HepG2 (cell line): ENCODE results near the gene GPX1. TPM values are rescaled to one million over a fixed set of nuclear protein-coding genes. Genes with fewer than 3 reads are reported as not detected.

Experiments used
- ATAC-seq: fragments of 200-7000 bp; cut with Tn5 transposase; 3 replicates; pipeline ENCODE4 v1.9.1; 2020; ENCODE audit warnings: mild to moderate bottlenecking, moderate library complexity
- BruUV-seq: library from RNA; stranded (reverse); fragments of 400-500 nt; replicated peaks from 2 replicates; lab custom pipeline; 2021; lab: Mats Ljungman, UMichigan
- CTCF ChIA-PET: fragments of 300-600 bp; formaldehyde crosslinking; extraction: SDS; loops from one replicate; lab custom pipeline; 2021; ENCODE audit warnings: low total read pairs, inconsistent platforms, low intra/inter-chr PET ratio; lab: Yijun Ruan, JAX
- POLR2A ChIA-PET: fragments of 350-600 bp; sonication (Branson Sonifier 250); formaldehyde crosslinking; loops from one replicate; lab custom pipeline; 2020; ENCODE audit warnings: antibody characterized with exemption, inconsistent platforms; lab: Yijun Ruan, JAX
- DNase-seq: peaks from one replicate; pipeline ENCODE4 v3.0.0-alpha.2; 2015; ENCODE audit warnings: low spot score
- FAIRE-seq: peaks from 3 replicates; lab custom pipeline; 2011; peaks lifted over from hg19 to GRCh38; lab: Jason Lieb, UNC
- H2AFZ ChIP-seq: one replicate; pipeline ENCODE4 v1.6.1; 2011; ENCODE audit warnings: low read length, inconsistent platforms
- H3K27ac ChIP-seq: fragments of 300-600 bp; 3 replicates; pipeline ENCODE4 v1.8.0; 2011; ENCODE audit warnings: mixed run types, mild to moderate bottlenecking, mixed read lengths, low read length, inconsistent platforms; ENCODE audit not compliant: insufficient read depth; ENCODE audit errors: extremely low read length
- H3K27me3 ChIP-seq, 2 experiments: fragments of 200-600 bp in 1 of 2; 2 replicates in 1 of 2; 3 replicates in 1 of 2; pipeline versions ENCODE4 v1.6.0 to v1.8.0; 2011; ENCODE audit warnings: low read length in 2 of 2, mild to moderate bottlenecking in 2 of 2, moderate library complexity in 2 of 2, inconsistent platforms in 1 of 2; ENCODE audit not compliant: insufficient read depth in 2 of 2, control insufficient read depth in 1 of 2
- H3K36me3 ChIP-seq, 2 experiments: fragments of 200-600 bp in 1 of 2; replicated peaks in 1 of 2; 2 replicates in 1 of 2; 3 replicates in 1 of 2; pipeline versions ENCODE4 v1.5.1 to v1.8.0; 2011; ENCODE audit warnings: low read length in 2 of 2, inconsistent platforms in 1 of 2; ENCODE audit not compliant: insufficient read depth in 2 of 2, control insufficient read depth in 1 of 2
- H3K4me1 ChIP-seq: 2 replicates; pipeline ENCODE4 v1.5.1; 2012; ENCODE audit warnings: low read length, inconsistent platforms; ENCODE audit not compliant: insufficient read depth
- H3K4me2 ChIP-seq: 2 replicates; pipeline ENCODE4 v1.6.0; 2011; ENCODE audit warnings: low read depth, low read length, inconsistent platforms
- H3K4me3 ChIP-seq, 3 experiments: fragments of 200-600 bp in 1 of 3; sonication (generic), shearing (Covaris generic) in 1 of 3; replicated peaks in 1 of 3; 2 replicates each; pipeline ENCODE4 v1.5.1; 2011 to 2016; ENCODE audit warnings: low read length in 3 of 3, inconsistent platforms in 2 of 3, low read depth in 2 of 3, mild to moderate bottlenecking in 2 of 3, control low read depth in 1 of 3, mixed read lengths in 1 of 3; ENCODE audit not compliant: insufficient read depth in 1 of 3
- H3K79me2 ChIP-seq: one replicate; pipeline ENCODE4 v1.6.1; 2011; ENCODE audit warnings: low read length, inconsistent platforms; ENCODE audit not compliant: insufficient read depth
- H3K9ac ChIP-seq: 2 replicates; pipeline ENCODE4 v1.6.0; 2011; ENCODE audit warnings: mild to moderate bottlenecking, low read depth, low read length, inconsistent platforms; ENCODE audit not compliant: insufficient read depth
- H3K9me3 ChIP-seq: 2 replicates; pipeline ENCODE4 v1.5.1; 2012; ENCODE audit warnings: mild to moderate bottlenecking, low read length
- H4K20me1 ChIP-seq: 2 replicates; pipeline ENCODE4 v1.6.0; 2011; ENCODE audit warnings: inconsistent platforms, mild to moderate bottlenecking, low read length, moderate library complexity; ENCODE audit not compliant: insufficient read depth
- ASH2L ChIP-seq: fragments of 300-600, 200-600 bp; sonication (generic); IDR thresholded peaks from 2 replicates; pipeline ENCODE4 v1.7.0; 2017; ENCODE audit warnings: low read depth, mild to moderate bottlenecking, moderate library complexity, mixed read lengths, low read length; ENCODE audit not compliant: insufficient read length
- ATF4 ChIP-seq, 2 experiments: fragments of 450-650 bp in 1 of 2; sonication (generic) in 1 of 2; formaldehyde crosslinking; IDR thresholded peaks; 2 replicates each; pipeline versions ENCODE4 v1.5.0 to v1.8.0; 2020 to 2022; ENCODE audit warnings: mild to moderate bottlenecking in 1 of 2, missing genetic modification reagents in 1 of 2
- ETV5 ChIP-seq: IDR thresholded peaks from 2 replicates; pipeline ENCODE4 v1.6.1; 2018; ENCODE audit warnings: missing biosample characterization, missing genetic modification reagents, inconsistent platforms, borderline replicate concordance
- FOXP1 ChIP-seq, 2 experiments: fragments of 450-650 bp in 1 of 2; IDR thresholded peaks; 2 replicates each; pipeline ENCODE4 v1.6.1; 2017 to 2018; ENCODE audit warnings: antibody characterized with exemption in 1 of 2
- MYC ChIP-seq: sonication (generic); formaldehyde crosslinking; IDR thresholded peaks from 2 replicates; pipeline ENCODE4 v1.9.0; 2021; ENCODE audit warnings: missing genetic modification reagents, borderline replicate concordance
- SOX13 ChIP-seq, 3 experiments: fragments of 450-650 bp in 1 of 3; sonication (generic) in 1 of 3; formaldehyde crosslinking in 1 of 3; IDR thresholded peaks in 2 of 3; conservative IDR thresholded peaks in 1 of 3; 2 replicates each; pipeline versions ENCODE4 v1.5.0 to v1.6.1; 2016 to 2020; ENCODE audit warnings: antibody characterized with exemption in 1 of 3, mild to moderate bottlenecking in 1 of 3, missing compliant biosample characterization in 1 of 3, missing genetic modification reagents in 1 of 3, moderate library complexity in 1 of 3
- ZSCAN21 ChIP-seq: sonication (generic); formaldehyde crosslinking; IDR thresholded peaks from 2 replicates; pipeline ENCODE4 v1.8.0; 2022; ENCODE audit warnings: mild to moderate bottlenecking, missing genetic modification reagents, moderate library complexity, borderline replicate concordance
- WGBS: methylation state at CpG from one replicate; pipeline ENCODE4 v1.1.6; 2017; ENCODE audit warnings: low lambda C conversion rate; 5-methylcytosine and 5-hydroxymethylcytosine counted together
- in situ Hi-C: cut with HindIII; loops from 2 replicates; pipeline ENCODE4 v1.10.0; 2017; ENCODE audit warnings: low pct_unique_long_range_greater_than_20kb; ENCODE audit not compliant: extremely low pct_ligation_motif_present
- intact Hi-C: fragments of 100-400 bp; cut with micrococcal nuclease; formaldehyde crosslinking; loops from one replicate; pipeline ENCODE4 v1.10.0; 2022; ENCODE audit not compliant: unreplicated experiment
- polyA plus RNA-seq, 8 experiments: library from polyadenylated mRNA; depleted of rRNA in 3 of 8; stranded (reverse) in 7 of 8; unstranded in 1 of 8; fragments of >200 nt; fragmentation: Illumina TruSeq in 4 of 8; extraction: Trizol in 4 of 8; gene quantifications; 2 replicates each; pipeline versions ENCODE4 v1.2.1 to v1.2.3, GENCODE V29; 2011 to 2016; ENCODE audit warnings: low read depth in 4 of 8, missing spikeins in 1 of 8, mixed read lengths in 1 of 8; ENCODE audit not compliant: insufficient read depth in 1 of 8
- total RNA-seq, 5 experiments: library from RNA; depleted of rRNA; stranded (reverse); fragments of >200 nt; fragmentation: Illumina TruSeq; extraction: Trizol; gene quantifications; 2 replicates each; pipeline ENCODE4 v1.2.3, GENCODE V29; 2016; ENCODE audit warnings: low read depth in 1 of 5

Gene GPX1
- total and polyA plus RNA-seq, 2 of the 13 experiments (the other 11 are each of a cell fraction or from before 2014, with no cell fraction given) = 149 to 168 TPM

GRCh38 chr3:49370585-49371290 lies 12.6 kb upstream of the GPX1 start (continued):
- TF ChIP-seq ATF4 (CRISPR knock-in tag; IDR thresholded peaks at IDR 0.05) (no peak), FOXP1 (IDR thresholded peaks at IDR 0.05) (no peak), FOXP1 (CRISPR knock-in tag; IDR thresholded peaks at IDR 0.05) (no peak), ASH2L (no peak)

- H3K4me1 ChIP-seq = peaks cover 22% of the 10 kb centered on the region
- H3K9me3 ChIP-seq = no peaks in the 10 kb centered on the region
- peaks cover 19 to 55% of the 10 kb centered on the region in 2 experiments for H3K36me3 ChIP-seq
- 94% methylated on average over 3 of the region's 3 CpGs for WGBS
- TF ChIP-seq SOX13 (IDR thresholded peaks at IDR 0.05) (no peak), SOX13 (CRISPR knock-in tag; conservative IDR thresholded peaks at IDR 0.05 in 1 of 2, IDR thresholded peaks at IDR 0.05 in 1 of 2) (no peak), ETV5 (CRISPR knock-in tag) (no peak), MYC (no peak), ZSCAN21 (CRISPR knock-in tag) (no peak)
- no peaks in the 10 kb centered on the region for H4K20me1 ChIP-seq
- POLR2A ChIA-PET = interaction anchor here (1.0 kb wide), 1 partner anchor 23 kb away, joined by 4 read pairs; the partner anchor contains the start of gene USP4
- no peak for DNase-seq
- no peak for ATAC-seq
- in situ Hi-C loops = no loop called here
- intact Hi-C loops = no loop called here
- CTCF ChIA-PET = no interaction called here
- no peak for FAIRE-seq
- no peaks in the 10 kb centered on the region for H3K27me3 ChIP-seq
- no peak overlapping the region for H3K4me3 ChIP-seq
- no TSS peak for BruUV-seq
- no peak overlapping the region for H3K27ac ChIP-seq
- no peak overlapping the region for H3K9ac ChIP-seq
- H3K79me2 ChIP-seq = peaks cover 2% of the 10 kb centered on the region
- no peak overlapping the region for H2AFZ ChIP-seq
- H3K4me2 ChIP-seq = no peak overlapping the region
Measured at GRCh38 chr3:49362561-49362960, 4.4 kb upstream of the GPX1 start.
